ENCODE results near the gene TIAM1. TPM values are rescaled to one million over a fixed set of nuclear protein-coding genes. Genes with fewer than 3 reads are reported as not detected.

TIAM1 gene
- total RNA-seq, 1 donor from 2014 or later, result 2.7 TPM

DNA sequence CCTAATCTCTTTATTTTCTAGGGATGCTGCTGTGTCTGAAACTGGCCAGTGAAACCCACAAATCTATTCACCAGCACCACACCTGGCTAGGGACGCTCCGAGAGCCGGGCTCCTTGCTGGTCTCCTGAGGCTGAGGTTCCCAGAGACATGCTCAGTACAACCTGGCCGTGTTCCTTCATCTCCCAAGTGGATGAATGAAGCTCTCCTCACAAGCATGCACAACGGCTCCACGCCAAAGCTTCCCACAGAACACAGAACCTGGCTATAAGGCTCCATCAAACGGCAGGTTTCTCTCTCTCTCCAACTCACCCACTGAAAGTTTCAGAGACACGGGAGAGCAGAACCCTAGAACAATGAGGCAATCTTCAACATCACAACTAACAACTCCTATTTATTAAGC is 82.3 kb downstream of the TIAM1 start:
- intact Hi-C loops (cut with DNase I), result no loop called here
- TF ChIP-seq CTCF (IDR thresholded peaks at IDR 0.05), result no peak
- H3K36me3 ChIP-seq, result no peaks in the 10 kb centered on the region
- H3K4me3 ChIP-seq, result no peak overlapping the region
- no peaks in the 10 kb centered on the region for H3K9me3 ChIP-seq
- no peak for DNase-seq (ENCODE audit: low spot score in 2 of 2)
- H3K4me1 ChIP-seq, result no peaks in the 10 kb centered on the region
- H3K27me3 ChIP-seq, result no peaks in the 10 kb centered on the region
- no peak overlapping the region for H3K27ac ChIP-seq

DNA sequence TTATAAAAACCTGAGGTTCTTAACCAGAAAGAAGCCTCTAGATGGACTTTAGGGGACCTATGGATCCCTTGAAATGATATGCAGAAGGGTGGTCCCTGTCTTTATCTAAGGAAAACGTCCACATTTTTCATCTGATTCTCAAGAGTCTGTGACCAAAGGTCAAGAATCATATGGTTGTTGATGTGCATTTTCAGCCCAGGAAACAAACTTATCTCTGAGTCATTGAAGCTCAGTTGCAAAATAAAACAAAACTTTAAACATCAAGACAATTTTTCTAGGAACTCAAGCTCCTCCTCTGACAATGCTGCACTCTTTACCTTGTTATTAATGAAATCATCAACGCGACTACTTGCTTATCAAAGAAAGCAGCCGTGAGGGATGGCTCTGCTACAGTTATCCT is 83.3 kb downstream of the TIAM1 start:
- Histone ChIP-seq H3K36me3 (no peaks in the 10 kb centered on the region), H3K27ac (no peak overlapping the region), H3K27me3 (no peaks in the 10 kb centered on the region), H3K9me3 (no peaks in the 10 kb centered on the region), H3K4me3 (no peak overlapping the region), H3K4me1 (no peaks in the 10 kb centered on the region)
- no peak for DNase-seq (ENCODE audit: low spot score in 2 of 2)
- intact Hi-C loops (cut with DNase I), result no loop called here
- no peak for TF ChIP-seq CTCF (IDR thresholded peaks at IDR 0.05)

DNA sequence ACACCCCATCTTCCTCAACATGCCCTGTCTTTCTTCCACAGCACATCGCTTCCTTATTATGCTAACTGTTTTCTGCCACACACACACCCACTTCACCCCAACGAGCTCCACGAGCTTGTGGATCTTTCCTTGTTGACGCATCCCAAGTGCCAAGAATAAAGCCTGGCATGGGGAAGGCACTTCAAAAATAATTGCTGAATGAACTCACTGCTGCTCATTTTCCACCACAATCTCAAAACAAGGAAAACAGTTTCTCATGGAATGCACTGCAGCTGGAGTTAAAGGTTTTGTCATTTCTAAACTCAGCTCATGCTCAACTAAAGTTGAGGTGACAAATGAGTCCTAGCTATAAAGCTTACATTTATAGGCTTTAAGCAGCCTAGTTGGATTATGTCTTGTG is 86.0 kb downstream of the TIAM1 start:
- TF ChIP-seq CTCF (IDR thresholded peaks at IDR 0.05), result no peak
- Histone ChIP-seq H3K36me3 (no peaks in the 10 kb centered on the region), H3K4me1 (no peaks in the 10 kb centered on the region), H3K27me3 (no peaks in the 10 kb centered on the region), H3K27ac (no peak overlapping the region), H3K9me3 (no peaks in the 10 kb centered on the region), H3K4me3 (no peak overlapping the region)
- no peak for DNase-seq (ENCODE audit: low spot score in 2 of 2)
- intact Hi-C loops (cut with DNase I), result no loop called here

- no peak overlapping the region for H3K4me3 ChIP-seq
- DNase-seq (ENCODE audit: low spot score in 2 of 2), result no peak
- intact Hi-C loops (cut with DNase I), result no loop called here
- no peak for TF ChIP-seq CTCF (IDR thresholded peaks at IDR 0.05)
- H3K4me1 ChIP-seq, result no peaks in the 10 kb centered on the region
- no peaks in the 10 kb centered on the region for H3K36me3 ChIP-seq
- no peaks in the 10 kb centered on the region for H3K9me3 ChIP-seq
- no peak overlapping the region for H3K27ac ChIP-seq
- H3K27me3 ChIP-seq, result no peaks in the 10 kb centered on the region
These were observed 86.8 kb downstream of the TIAM1 start for GRCh38 chr21:31257265-31257664.

- H3K4me1 ChIP-seq, result no peaks in the 10 kb centered on the region
- no peak for DNase-seq (ENCODE audit: low spot score in 2 of 2)
- intact Hi-C loops (cut with DNase I), result no loop called here
These were observed 88.2 kb downstream of the TIAM1 start for GRCh38 chr21:31255896-31256295.

More at GRCh38 chr21:31255896-31256295, 88.2 kb downstream of the TIAM1 start:
- TF ChIP-seq CTCF (IDR thresholded peaks at IDR 0.05), result no peak
- no peaks in the 10 kb centered on the region for H3K36me3 ChIP-seq
- H3K27ac ChIP-seq, result no peak overlapping the region
- no peaks in the 10 kb centered on the region for H3K27me3 ChIP-seq
- no peaks in the 10 kb centered on the region for H3K9me3 ChIP-seq
- H3K4me3 ChIP-seq, result no peak overlapping the region

All from ascending aorta (tissue), 2 donors.